Measurements from ENCODE around the gene LRRC45. TPM values are rescaled to one million over a fixed set of nuclear protein-coding genes. Genes with fewer than 3 reads are reported as not detected.
A peak's percentile ranks its signal among the peaks of the same experiment; 100 is the strongest.
"Not testable (repeated sequence)": the region's sequence is repeated elsewhere in the genome, so short reads cannot be mapped to it uniquely, and the experiment has no call there.

The LRRC45 gene
- total RNA-seq, 4 donors from 2014 or later: 13.1 to 25.8 (median 15.3) TPM

GRCh38 chr17:82035488-82035887 lies 12.4 kb downstream of the LRRC45 start:
- whole genome bisulfite sequencing, 2 donors: 87 to 93% methylated on average over 8 of the region's 8 CpGs
- Histone ChIP-seq H3K4me3 (no peak overlapping the region), H3K9me3 (no peaks in the 10 kb centered on the region), H3K27ac (peak overlapping the region in 1 of 4 donors; percentile 98), H3K36me3 (peaks cover 0 to 8% (median 0%) of the 10 kb centered on the region in 3 donors), H3K27me3 (peaks cover 0 to 12% of the 10 kb centered on the region in 2 donors), H3K4me1 (peaks cover 6 to 46% (median 27%) of the 10 kb centered on the region in 4 donors)
- DNase-seq (ENCODE audit: low spot score in 2 of 2): no peak
- TF ChIP-seq, protein P1, sequence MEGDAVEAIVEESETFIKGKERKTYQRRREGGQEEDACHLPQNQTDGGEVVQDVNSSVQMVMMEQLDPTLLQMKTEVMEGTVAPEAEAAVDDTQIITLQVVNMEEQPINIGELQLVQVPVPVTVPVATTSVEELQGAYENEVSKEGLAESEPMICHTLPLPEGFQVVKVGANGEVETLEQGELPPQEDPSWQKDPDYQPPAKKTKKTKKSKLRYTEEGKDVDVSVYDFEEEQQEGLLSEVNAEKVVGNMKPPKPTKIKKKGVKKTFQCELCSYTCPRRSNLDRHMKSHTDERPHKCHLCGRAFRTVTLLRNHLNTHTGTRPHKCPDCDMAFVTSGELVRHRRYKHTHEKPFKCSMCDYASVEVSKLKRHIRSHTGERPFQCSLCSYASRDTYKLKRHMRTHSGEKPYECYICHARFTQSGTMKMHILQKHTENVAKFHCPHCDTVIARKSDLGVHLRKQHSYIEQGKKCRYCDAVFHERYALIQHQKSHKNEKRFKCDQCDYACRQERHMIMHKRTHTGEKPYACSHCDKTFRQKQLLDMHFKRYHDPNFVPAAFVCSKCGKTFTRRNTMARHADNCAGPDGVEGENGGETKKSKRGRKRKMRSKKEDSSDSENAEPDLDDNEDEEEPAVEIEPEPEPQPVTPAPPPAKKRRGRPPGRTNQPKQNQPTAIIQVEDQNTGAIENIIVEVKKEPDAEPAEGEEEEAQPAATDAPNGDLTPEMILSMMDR (IDR thresholded peaks at IDR 0.05): no peak
- no peak for TF ChIP-seq POLR2A (IDR thresholded peaks at IDR 0.05)
- no peak for TF ChIP-seq EP300 (IDR thresholded peaks at IDR 0.05)

DNA sequence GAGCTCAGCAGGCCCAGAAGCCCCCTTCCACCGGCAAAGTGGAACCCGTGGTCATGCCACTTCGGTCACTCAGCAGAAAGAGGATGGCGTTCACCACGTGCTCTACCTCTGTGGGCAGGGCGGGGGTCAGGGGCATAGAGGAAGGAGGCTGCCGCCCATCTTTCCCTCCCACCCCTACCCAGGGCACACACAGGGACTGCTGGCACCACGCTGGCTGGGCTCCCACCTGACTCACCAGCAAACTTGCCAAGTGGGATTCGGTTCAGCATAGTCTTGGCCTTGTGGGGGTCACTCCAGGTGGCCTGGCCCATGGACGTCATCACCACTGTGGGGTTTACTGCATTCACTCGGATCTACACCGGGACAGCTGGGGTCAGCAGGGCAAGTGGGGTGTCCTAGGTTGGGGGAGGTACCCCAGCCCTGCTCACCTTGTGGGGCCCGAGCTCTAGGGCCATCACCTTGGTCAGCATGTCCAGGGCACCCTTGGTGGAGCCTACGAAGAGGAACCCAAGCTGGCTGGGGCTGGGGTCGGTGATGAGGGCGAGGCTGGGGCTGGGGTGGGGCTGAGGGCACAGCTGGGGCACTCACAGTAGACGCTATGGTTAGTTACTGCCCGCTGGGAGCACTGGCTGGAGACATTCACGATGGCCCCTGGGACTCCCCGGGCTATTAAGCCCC lies 13.0 kb downstream of the LRRC45 start:
- Histone ChIP-seq H3K4me1 (peaks cover 6 to 40% (median 21%) of the 10 kb centered on the region in 4 donors), H3K4me3 (peak overlapping the region; percentile 43 to 74 (median 58)), H3K36me3 (peaks cover 0 to 8% (median 0%) of the 10 kb centered on the region in 3 donors), H3K27ac (peak overlapping the region; percentile 91 to 98 (median 96)), H3K9me3 (no peaks in the 10 kb centered on the region), H3K27me3 (peaks cover 0 to 12% of the 10 kb centered on the region in 2 donors)
- 75 to 82% methylated on average over 13 to 18 of the region's 20 CpGs for WGBS, 2 donors
- no peak for DNase-seq (ENCODE audit: low spot score in 2 of 2)
- TF ChIP-seq POLR2A (IDR thresholded peaks at IDR 0.05) (no peak), EP300 (IDR thresholded peaks at IDR 0.05) (no peak)

DNA sequence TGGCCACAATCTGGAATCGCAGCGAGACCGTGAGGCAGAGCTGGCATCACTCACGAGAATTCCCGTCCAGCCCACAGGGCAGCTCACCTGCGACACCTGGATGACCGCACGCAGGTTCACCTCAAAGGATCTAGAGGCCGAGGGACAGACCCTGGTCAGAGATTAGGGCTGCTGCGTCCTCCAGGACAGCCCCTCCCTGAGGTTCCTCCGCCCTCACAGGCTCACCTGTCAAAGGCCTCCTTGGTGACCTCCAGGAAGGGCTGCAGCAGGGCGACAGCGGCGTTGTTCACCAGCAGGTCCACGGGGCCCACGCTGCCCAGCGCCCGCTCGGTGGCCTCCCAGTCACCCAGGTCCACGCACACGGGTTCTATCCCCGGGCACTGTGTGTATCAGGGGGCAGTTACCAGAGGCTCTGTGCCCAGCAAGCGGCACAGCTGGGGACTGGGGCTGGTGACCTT lies 13.6 kb downstream of the LRRC45 start:
- no peak for DNase-seq (ENCODE audit: low spot score in 2 of 2)
- Histone ChIP-seq H3K4me3 (peak overlapping the region; percentile 43 to 74 (median 58)), H3K9me3 (no peaks in the 10 kb centered on the region), H3K27ac (peak overlapping the region; percentile 91 to 98 (median 96)), H3K36me3 (peaks cover 0 to 8% (median 0%) of the 10 kb centered on the region in 3 donors), H3K27me3 (peaks cover 0 to 12% of the 10 kb centered on the region in 2 donors), H3K4me1 (peaks cover 6 to 38% (median 20%) of the 10 kb centered on the region in 4 donors)
- TF ChIP-seq, protein P1 (IDR thresholded peaks at IDR 0.05): no peak
- WGBS, 2 donors: 43 to 69% methylated on average over 7 to 23 of the region's 23 CpGs

GRCh38 chr17:82037092-82037888 lies 14.2 kb downstream of the LRRC45 start, which contains the start of gene DCXR:
TSS of gene DCXR (minus strand) at chr17:82037697. CDS start at chr17:82037682, 15 bp downstream.
- Histone ChIP-seq H3K27me3 (peaks cover 0 to 8% of the 10 kb centered on the region in 2 donors), H3K4me1 (peaks cover 6 to 33% (median 15%) of the 10 kb centered on the region in 4 donors), H3K9me3 (no peaks in the 10 kb centered on the region), H3K4me3 (peak within 1 kb of the TSS; percentile 43 to 74 (median 58)), H3K36me3 (peaks cover 0 to 8% (median 0%) of the 10 kb centered on the region in 3 donors), H3K27ac (peak within 1 kb of the TSS; percentile 91 to 98 (median 96))
- WGBS, 2 donors: 0 to 1% methylated on average over 32 to 66 of the region's 92 CpGs
- TF ChIP-seq, protein P1 (IDR thresholded peaks at IDR 0.05): peak; percentile 69 to 91 (median 84)
- TF ChIP-seq EP300 (IDR thresholded peaks at IDR 0.05) (peak; percentile 73 to 100), POLR2A (IDR thresholded peaks at IDR 0.05) (peak; percentile 93 to 99)
- peak; percentile 96 to 97 for DNase-seq (ENCODE audit: low spot score in 2 of 2)

DNA sequence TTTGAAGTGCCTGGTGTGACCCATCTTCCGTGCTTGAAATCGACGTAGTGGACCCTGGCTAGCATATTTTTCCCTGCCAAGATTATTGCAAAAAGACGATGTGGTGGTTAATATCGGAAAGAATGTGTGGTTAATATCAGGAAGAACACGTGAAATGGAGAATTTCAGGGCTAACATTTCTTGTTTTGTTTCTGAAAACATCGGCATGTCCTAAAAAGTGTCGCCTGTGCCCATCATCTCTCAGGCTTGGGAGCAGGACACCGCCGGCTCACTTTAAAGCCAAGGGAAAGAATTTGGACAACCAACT lies 14.7 kb downstream of the LRRC45 start:
- peaks cover 6 to 28% (median 14%) of the 10 kb centered on the region in 4 donors for H3K4me1 ChIP-seq
- H3K27me3 ChIP-seq: peaks cover 0 to 3% of the 10 kb centered on the region in 2 donors

DNA sequence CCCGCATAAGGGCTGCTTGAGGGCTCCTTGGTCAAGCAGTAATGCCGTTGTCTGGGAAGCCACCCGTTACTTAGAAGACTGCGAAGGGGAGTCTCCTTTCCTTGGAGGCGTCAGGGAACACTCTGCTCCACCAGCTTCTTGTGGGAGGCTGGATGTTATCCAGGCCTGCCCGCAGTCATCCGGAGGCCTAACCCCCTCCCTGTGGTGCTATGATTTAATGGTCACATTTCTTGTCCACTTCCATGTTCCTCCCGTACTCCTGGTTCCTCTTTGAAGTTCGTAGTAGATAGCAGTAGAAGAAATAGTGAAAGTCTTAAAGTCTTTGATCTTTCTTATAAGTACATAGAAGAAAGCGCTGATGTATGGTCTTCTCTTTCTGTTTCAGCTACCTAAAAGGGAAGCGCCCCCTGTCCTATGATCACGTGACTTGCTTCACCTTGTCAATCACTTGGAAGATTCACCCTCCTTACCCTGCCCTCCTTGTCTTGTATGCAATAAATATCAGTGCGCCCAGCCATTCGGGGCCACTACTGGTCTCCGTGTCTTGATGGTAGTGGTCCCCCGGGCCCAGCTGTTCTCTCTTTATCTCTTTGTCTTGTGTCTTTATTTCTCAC lies 15.8 kb downstream of the LRRC45 start:
- peaks cover 6 to 26% (median 14%) of the 10 kb centered on the region in 4 donors for H3K4me1 ChIP-seq
- WGBS, 2 donors: 77 to 85% methylated on average over 16 of the region's 16 CpGs
- not testable (repeated sequence) for DNase-seq (ENCODE audit: low spot score in 2 of 2); H3K4me3 ChIP-seq; H3K27me3 ChIP-seq; H3K36me3 ChIP-seq; H3K9me3 ChIP-seq
- H3K27ac ChIP-seq: peak overlapping the region in 2 of 4 donors; percentile 98

More for the DNA sequence above, 14.7 kb downstream of the LRRC45 start:
- Histone ChIP-seq H3K36me3 (peaks cover 0 to 8% (median 0%) of the 10 kb centered on the region in 3 donors), H3K4me3 (peak overlapping the region; percentile 43 to 74 (median 58)), H3K9me3 (no peaks in the 10 kb centered on the region), H3K27ac (peak overlapping the region; percentile 91 to 98 (median 96))
- WGBS, 2 donors: 7 to 9% methylated on average over 10 of the region's 10 CpGs
- DNase-seq (ENCODE audit: low spot score in 2 of 2): no peak
- TF ChIP-seq, protein P1 (IDR thresholded peaks at IDR 0.05): no peak
- TF ChIP-seq POLR2A (IDR thresholded peaks at IDR 0.05): no peak
- no peak for TF ChIP-seq EP300 (IDR thresholded peaks at IDR 0.05)
